Esophagus mucosa (tissue), 1 donor: Measurements from ENCODE around the gene GFI1B. TPM values are rescaled to one million over a fixed set of nuclear protein-coding genes. Genes with fewer than 3 reads are reported as not detected.
"Not testable (repeated sequence)": the region's sequence is repeated elsewhere in the genome, so short reads cannot be mapped to it uniquely, and the experiment has no call there.

Source experiments
- ATAC-seq: fragments of 200-7000 bp; cut with Tn5 transposase; one replicate; pipeline ENCODE4 v1.9.1; 2020
- total RNA-seq: library from RNA; stranded (reverse); gene quantifications from one replicate; pipeline ENCODE4 v1.2.4, GENCODE V29; 2023
- donor health status: DM: yes; HTN: yes; CAD: no.

Gene GFI1B
- not detected for total RNA-seq

- ATAC-seq, result no peak
Observed at GRCh38 chr9:132978451-132979131, at the start of gene GFI1B. Gene GFI1B (plus strand): TSS chr9:132978694. CDS start chr9:132986679, 7,985 bp downstream.

GRCh38 chr9:132931178-132931735, 47.2 kb upstream of the GFI1B start:
- ATAC-seq, result no peak

GRCh38 chr9:132935026-132935425, 43.5 kb upstream of the GFI1B start:
- no peak for ATAC-seq

- ATAC-seq, result no peak
Observed at GRCh38 chr9:132937463-132937901, 41.0 kb upstream of the GFI1B start.

- ATAC-seq, result no peak
Observed at GRCh38 chr9:132939169-132939568, 39.3 kb upstream of the GFI1B start.

- no peak for ATAC-seq
Observed at GRCh38 chr9:132942541-132943182, 35.8 kb upstream of the GFI1B start.

GRCh38 chr9:132943651-132944293, 34.7 kb upstream of the GFI1B start:
- peak; percentile 20 for ATAC-seq

- ATAC-seq, result peak; percentile 91
Observed at GRCh38 chr9:132944294-132945185, 34.0 kb upstream of the GFI1B start, which contains the start of gene TSC1. Gene TSC1 (minus strand): TSS chr9:132944616. CDS start chr9:132928872, 15,744 bp downstream.

- ATAC-seq, result no peak
Observed at GRCh38 chr9:132945186-132946130, 33.0 kb upstream of the GFI1B start.

GRCh38 chr9:132946211-132946610, 32.3 kb upstream of the GFI1B start:
- ATAC-seq, result no peak

GRCh38 chr9:132946631-132947295, 31.7 kb upstream of the GFI1B start:
- no peak for ATAC-seq

- no peak for ATAC-seq
Observed at GRCh38 chr9:132947756-132948155, 30.7 kb upstream of the GFI1B start.

- ATAC-seq, result no peak
Observed at GRCh38 chr9:132948482-132949050, 29.9 kb upstream of the GFI1B start.

GRCh38 chr9:132949709-132950108, 28.8 kb upstream of the GFI1B start:
- no peak for ATAC-seq

- no peak for ATAC-seq
Observed at GRCh38 chr9:132955123-132955522, 23.4 kb upstream of the GFI1B start.

GRCh38 chr9:132955768-132956167, 22.7 kb upstream of the GFI1B start:
- no peak for ATAC-seq

GRCh38 chr9:132957805-132958204, 20.7 kb upstream of the GFI1B start:
- no peak for ATAC-seq

GRCh38 chr9:132961002-132961401, 17.5 kb upstream of the GFI1B start:
- no peak for ATAC-seq

- ATAC-seq, result no peak
Observed at GRCh38 chr9:132965478-132965877, 13.0 kb upstream of the GFI1B start.

- ATAC-seq, result not testable (repeated sequence)
Observed at GRCh38 chr9:132967908-132968307, 10.6 kb upstream of the GFI1B start.
